Activated CD4-positive, CD25-positive, alpha-beta regulatory T cell treated with anti-CD3 and anti-CD28 coated beads, Interleukin-2, amount 50 U/mL, for 24 hours (primary cell): Measurements from ENCODE around the gene CCDC82.
"Not testable (repeated sequence)": the region's sequence is repeated elsewhere in the genome, so short reads cannot be mapped to it uniquely, and the experiment has no call there.

Experiments
- ATAC-seq, 2 donors: fragments of 150-1000 bp; cut with Tn5 transposase; one replicate each; pipeline ENCODE4 v1.10.0; 2021; ENCODE audit warnings: mild to moderate bottlenecking in 1 of 2, moderate library complexity in 1 of 2

Gene CCDC82

DNA sequence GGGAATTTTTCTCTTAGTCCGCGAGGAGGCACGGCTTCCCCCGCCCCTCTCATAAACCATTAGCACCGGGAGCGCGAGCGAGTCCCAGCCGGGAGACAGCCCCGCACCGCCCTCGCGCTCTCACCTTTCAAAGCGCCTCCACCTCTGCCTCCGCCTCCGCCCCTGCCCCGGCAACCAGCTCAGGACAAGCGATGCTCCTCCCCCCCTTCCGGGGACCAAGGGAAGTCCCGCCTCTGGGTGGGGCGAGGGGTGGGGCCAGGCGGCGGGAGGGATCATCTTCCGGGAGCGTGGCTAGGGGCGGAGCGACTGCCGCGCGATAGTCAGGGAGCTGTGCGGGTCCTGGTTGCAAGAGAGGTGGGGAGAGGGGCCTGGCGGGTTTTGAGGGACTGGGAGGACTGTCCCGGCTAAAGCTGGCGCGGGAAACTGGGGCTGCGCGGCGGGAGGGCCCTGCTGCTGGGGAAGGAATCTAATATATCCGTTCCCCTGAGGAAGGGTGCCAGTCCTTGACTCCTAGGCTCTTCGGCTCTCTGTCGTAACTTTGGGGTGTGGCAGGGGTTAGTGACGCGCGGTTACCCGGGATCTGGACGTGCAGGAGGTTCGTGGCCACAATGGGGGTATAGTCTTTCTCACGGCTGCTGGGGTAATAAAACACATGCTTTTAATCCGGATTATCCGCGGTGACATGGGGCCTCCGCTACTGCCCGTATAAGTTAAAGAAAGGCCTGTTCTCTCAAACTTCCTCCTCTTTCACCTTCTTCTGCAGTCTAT, at the start of gene CCDC82, which contains the start of gene JRKL:
Gene CCDC82, minus strand, starts transcription at position 193 of the 768 bp plus-strand sequence. CDS start 5,165 bp downstream, outside the sequence.
Gene JRKL, plus strand, starts transcription at position 294 of the 768 bp plus-strand sequence. CDS start 637 bp downstream, outside the sequence.
- peak; percentile 96 for ATAC-seq

GRCh38 chr11:96432654-96433053, 42.9 kb upstream of the CCDC82 start:
- not testable (repeated sequence) for ATAC-seq

DNA sequence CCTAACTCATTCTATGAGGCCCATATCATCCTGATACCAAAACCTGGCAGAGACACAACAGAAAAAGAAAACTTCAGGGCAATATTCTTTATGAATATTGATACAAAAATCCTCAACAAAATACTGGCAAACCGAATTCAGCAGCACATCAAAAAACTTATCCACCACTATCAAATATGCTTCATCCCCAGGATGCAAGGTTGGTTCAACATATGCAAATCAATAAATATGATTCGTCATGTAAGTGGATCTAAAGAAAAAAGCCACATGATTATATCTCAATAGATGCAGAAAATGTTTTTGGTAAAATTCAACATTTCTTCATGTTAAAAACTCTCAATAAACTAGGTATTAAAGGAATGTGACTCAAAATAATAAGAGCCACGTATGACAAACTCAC, 41.0 kb upstream of the CCDC82 start:
- ATAC-seq = no peak

GRCh38 chr11:96424693-96425092, 35.0 kb upstream of the CCDC82 start:
- ATAC-seq = peak in 1 of 2 donors; percentile 56

- no peak for ATAC-seq
Measured at GRCh38 chr11:96413408-96413807, 23.7 kb upstream of the CCDC82 start.

DNA sequence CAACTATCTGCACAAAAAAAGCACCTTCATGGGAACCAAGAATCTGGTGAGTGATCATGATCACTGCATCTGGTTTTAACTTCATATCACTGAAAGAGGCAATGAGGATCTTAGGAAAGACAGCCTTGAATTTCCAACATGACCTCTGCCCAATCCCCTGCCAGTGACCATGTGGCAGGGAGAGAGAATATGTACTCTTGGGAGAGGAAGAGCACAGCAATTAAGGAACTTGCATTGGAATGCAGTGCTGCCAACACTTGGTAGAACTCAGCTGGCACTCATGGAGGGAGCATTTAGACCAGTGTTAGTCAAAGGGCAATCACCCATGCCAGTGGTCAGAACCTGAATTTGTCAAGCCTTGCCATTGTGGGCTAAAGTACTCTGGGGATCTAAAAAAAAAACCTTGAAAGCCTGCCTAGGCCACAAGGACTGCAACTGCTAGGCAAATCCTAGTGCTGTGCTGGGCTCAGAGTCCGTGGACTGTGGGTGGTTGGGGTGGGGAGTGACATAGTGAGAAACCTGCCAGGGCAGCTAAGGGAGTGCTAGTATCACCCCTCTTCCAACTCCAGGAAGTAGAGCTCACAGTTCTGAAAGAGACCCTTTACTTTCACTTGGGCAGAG, 23.2 kb upstream of the CCDC82 start:
- ATAC-seq = no peak

GRCh38 chr11:96411412-96411811, 21.7 kb upstream of the CCDC82 start:
- ATAC-seq = not testable (repeated sequence)

- no peak for ATAC-seq
Measured at GRCh38 chr11:96400697-96401096, 11.0 kb upstream of the CCDC82 start.

DNA sequence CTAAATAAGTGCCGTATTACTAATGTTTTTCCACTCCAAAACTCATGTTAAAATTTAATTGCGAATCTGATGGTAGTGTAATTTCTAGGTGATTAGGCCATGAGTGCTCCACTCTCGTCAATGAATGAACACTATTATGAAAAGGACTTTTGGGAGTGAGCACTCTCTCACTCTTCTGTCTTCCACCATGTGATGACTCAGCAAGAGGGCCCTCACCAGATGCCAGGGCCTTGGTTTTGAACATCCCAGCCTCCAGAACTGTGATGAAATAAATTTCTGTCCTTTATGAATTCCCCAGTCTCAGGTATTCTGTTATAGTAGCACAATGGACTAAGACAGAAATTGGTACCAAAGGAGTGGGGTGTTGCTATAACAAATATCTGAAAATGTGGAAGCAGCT, 8.2 kb upstream of the CCDC82 start:
- no peak for ATAC-seq

DNA sequence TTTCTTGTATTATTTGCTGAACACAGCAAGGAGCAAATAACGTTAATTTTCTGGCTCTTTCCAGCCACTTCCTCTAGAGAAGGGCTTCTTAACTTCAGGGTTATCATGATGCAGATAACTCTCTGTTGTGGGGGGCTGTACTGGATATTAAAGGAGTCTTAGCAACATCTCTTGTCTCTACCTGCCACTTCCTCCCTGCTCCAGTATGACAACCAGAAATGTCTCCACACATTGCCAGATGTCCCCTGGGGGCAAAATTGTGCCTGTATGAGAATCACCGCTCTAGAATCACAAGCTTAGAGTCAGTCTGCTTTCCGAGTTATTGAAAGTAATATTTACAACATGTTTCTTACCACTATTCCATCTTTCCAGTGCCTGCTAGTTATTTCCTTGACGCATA, 6.9 kb upstream of the CCDC82 start:
- ATAC-seq = no peak

GRCh38 chr11:96394773-96395172, 5.1 kb upstream of the CCDC82 start:
- ATAC-seq = no peak

DNA sequence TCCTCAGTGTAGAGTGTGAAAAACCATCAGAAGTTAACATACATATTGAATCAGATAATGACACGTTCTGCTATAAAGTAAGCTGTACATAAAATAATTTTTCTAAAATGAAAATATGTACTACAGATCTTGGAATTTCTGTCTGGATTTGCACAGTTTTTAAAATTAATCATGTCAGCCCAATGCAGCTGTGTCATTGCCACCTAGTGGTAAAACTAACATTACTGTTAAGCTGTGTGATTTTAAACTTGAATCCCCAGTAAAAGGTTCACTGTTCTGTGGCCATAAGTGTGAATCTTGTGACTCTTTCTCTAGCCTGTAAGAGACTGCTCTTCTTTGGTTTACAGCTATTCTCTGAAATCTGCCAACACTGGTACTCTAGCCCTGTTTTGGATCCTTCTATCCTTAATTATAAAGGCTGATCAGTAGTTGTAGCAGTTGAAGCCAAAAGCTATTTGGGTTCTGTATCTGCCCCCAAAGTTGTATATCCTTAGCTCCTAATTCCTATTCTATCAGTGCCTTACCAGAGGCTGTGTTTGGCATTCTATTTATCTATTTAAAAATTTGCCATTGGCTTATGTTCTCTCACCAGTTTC, 4.1 kb upstream of the CCDC82 start:
- ATAC-seq = no peak

- no peak for ATAC-seq
Measured at GRCh38 chr11:96391698-96392307, 2.1 kb upstream of the CCDC82 start.

- ATAC-seq = no peak
Measured at GRCh38 chr11:96390488-96390792, 728 bp upstream of the CCDC82 start.

- ATAC-seq = peak; percentile 47 to 55
Measured at GRCh38 chr11:96388891-96389719, 607 bp downstream of the CCDC82 start.

- ATAC-seq = no peak
Measured at GRCh38 chr11:96385187-96385586, 4.5 kb downstream of the CCDC82 start.

- no peak for ATAC-seq
Measured at GRCh38 chr11:96384156-96384555, 5.6 kb downstream of the CCDC82 start.

DNA sequence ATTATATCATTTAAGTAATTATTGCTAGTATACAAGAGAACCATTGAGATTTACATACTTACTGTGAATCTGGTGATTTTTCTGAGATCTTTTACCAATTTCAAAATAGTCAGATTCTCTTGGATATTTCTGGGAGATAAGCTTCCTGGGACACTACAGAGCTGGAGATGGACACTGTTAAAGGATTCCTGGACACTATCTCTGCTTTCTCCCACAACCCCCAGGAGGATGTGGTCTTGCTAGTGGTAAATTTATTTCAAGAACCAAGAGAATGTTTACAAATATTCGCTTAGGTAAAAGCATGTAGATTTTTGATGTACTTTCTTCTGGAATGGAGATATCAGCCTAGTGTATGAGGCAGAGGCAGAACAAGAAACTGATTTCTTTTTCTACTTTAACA, 12.9 kb downstream of the CCDC82 start:
- ATAC-seq = no peak

DNA sequence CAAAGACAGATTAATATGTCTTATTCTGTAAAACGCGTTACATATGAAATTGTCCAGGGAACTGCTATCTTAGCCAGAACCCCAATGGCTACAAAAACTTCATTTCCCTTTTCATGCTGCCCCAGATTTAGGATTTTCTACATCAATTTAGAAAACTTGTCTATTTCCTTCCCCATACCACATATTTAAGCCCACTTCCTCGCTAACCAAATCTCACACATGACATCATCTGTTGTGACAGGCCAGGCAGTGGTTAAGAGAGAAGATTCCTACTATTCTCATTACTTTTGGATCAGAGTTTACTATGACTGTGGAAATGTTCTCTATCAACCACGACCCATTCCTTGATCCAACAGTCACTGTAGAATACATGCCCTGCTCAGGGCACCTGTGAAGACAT, 15.9 kb downstream of the CCDC82 start:
- ATAC-seq = no peak

DNA sequence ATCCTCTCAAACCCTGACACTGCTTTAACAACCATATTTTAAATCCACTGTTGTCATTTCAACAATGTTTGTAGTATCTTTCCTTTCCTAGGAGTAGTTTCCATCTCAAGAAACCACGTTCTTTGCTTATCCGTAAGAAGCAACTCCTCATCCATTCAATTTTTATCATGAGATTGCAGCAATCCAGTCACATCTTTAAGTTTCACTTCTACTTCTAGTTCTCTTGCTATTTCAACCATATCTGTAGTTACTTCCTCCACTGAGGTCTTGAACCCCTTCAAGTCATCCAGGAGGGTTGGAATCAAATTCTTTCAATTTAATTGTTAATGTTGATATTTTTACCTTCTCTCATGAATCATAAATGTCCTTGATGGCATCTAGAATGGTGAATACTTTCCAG, 22.4 kb downstream of the CCDC82 start:
- ATAC-seq = no peak

- ATAC-seq = no peak
Measured at GRCh38 chr11:96366024-96366423, 23.7 kb downstream of the CCDC82 start.

DNA sequence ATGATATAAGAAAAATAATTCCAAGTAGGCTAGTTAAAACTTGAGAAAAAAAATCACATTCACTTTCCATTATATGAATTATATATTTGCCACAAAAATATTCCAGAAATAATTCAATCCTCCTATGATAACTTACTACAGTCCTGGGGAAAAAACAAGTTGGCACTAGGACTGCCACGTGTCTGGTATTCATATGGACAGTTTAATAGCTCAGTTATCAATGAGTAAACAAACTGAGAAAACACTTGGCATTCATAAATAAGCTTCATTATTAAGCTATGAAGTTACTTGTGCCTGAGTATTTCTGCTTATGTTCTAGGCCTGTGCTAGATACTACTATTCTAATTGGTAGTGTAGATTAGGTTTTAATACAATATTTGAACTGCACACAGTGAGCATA, 24.2 kb downstream of the CCDC82 start:
- no peak for ATAC-seq

- ATAC-seq = peak; percentile 71 to 85
Measured at GRCh38 chr11:96361778-96362177, 27.9 kb downstream of the CCDC82 start.
